Activated CD4-positive, alpha-beta T cell treated with anti-CD3 and anti-CD28 coated beads, Interleukin-2, Interleukin-4, amounts not matched to agents 100 ng/mL and 50 ng/mL, durations not matched to agents 16 hours and 8 hours (primary cell): Measurements from ENCODE around the gene NOS1AP.
"Not testable (repeated sequence)": the region's sequence is repeated elsewhere in the genome, so short reads cannot be mapped to it uniquely, and the experiment has no call there.

Experiments used
- DNase-seq: peaks from one replicate; pipeline ENCODE4 v3.0.0-alpha.2; 2020; ENCODE audit warnings: low spot score

The NOS1AP gene

DNA sequence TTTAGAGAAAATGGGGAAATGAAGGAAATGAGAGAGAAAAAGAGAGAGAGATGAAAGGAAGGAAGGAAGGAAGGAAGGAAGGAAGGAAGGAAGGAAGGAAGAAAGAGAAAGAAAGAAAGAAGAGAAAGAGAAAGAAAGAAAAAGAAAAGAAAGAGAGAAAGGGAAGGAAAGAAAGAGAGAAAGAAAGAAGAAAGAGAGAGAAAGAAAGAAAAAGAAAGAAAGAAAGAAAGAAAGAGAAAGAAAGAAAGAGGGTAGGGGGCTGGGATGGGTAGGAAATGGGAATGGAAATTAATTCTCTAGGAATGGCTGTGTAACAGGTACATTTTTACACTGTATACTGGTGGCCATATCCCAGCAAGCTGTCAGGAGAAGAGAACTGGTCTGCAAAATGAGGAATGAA, 346.7 kb downstream of the NOS1AP start:
- no peak for DNase-seq

DNA sequence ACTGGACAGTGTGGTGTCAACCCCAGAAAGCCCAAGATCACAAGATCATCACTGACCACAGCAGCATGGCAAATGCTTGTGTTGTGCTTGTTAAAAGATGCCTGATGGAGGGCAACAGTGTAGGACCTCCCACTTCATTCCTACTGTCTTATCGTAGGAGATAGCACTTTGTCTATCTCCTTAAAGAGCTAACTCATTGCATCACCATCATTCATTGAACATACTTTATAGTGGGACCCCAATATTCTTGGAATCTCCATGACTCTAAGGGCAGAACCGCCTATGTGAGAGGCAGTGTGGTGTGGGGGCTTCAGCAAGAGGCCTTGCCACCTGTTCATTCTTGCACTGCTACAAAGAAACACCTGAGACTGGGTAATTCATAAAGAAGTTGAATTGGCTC, 347.4 kb downstream of the NOS1AP start:
- no peak for DNase-seq

DNA sequence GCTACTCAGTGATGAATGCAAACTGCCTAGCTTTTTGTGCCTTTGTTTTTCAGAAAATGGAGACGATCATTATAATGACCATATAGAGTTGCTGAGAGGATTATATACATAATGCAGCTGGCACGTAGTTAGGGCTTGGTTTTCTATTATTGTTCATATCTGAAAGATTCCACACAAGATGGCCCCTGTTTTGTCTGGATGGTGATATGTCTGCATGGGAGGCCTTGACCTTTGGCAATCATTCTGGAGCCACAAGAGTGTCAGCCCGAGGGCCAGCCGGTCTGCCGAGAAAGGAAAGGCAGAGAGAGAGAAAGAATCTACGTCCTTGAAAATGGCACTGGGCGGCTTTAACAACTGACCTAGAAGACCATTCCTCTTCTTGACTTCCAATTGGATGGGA, 348.2 kb downstream of the NOS1AP start:
- DNase-seq: no peak

DNA sequence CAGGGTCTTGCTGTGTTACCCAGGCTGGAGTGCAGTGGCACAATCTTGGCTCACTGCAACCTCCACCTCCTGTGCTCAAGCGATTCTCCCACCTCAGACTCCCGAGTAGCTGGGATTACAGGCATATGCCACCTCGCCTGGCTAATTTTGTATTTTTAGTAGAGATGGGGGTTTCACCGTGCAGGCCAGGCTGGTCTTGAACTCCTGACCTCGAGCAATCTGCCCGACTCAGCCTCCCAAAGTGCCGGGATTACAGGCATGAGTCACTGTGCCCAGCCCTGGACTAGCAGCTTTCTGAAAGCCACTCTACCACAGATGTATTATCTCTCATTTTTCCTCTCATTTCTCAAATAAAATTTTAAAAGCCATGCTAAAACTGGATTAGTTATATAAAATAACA, 349.1 kb downstream of the NOS1AP start:
- not testable (repeated sequence) for DNase-seq

DNA sequence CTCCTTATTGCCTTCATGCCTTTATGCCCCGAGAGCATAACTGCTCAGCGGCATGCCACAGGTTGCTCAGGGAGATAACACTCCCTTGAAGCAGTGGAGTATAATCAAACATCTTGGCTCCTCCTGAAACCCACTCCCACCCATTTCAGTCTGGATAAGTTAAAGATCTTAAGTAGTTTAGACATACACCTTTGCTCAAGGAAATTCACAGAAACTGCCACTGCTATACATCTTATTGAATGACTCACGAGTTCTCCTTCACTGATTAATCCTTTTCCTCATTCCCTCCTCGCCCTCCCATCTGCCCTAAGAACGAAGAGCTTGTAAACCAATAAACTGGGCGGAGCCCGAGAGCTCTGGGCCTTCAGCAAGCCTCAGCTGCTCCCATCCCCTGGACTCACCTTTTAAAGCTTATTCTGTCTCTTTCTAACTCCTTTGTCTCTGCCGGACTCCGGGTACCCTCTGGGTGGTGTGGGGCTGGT, 350.0 kb downstream of the NOS1AP start:
- not testable (repeated sequence) for DNase-seq
